Measurements from ENCODE around the gene HPGD. TPM values are rescaled to one million over a fixed set of nuclear protein-coding genes. Genes with fewer than 3 reads are reported as not detected.

HPGD gene
- total and polyA plus RNA-seq, 9 of the 15 experiments (the other 6 are each of a cell fraction or from before 2014, with no cell fraction given): 2.3 to 8.6 (median 4.8) TPM

- TF ChIP-seq ZBTB40 (IDR thresholded peaks at IDR 0.05) (no peak), ZBTB40 (CRISPR knock-in tag; IDR thresholded peaks at IDR 0.05) (no peak), NR2C2 (CRISPR knock-in tag; IDR thresholded peaks at IDR 0.05) (no peak), NR2C2 (tag; IDR thresholded peaks at IDR 0.05) (no peak), ZNF551 (CRISPR knock-in tag; IDR thresholded peaks at IDR 0.05) (no peak), ZKSCAN1 (IDR thresholded peaks at IDR 0.05; ENCODE audit: low read depth, low read length) (no peak), POLR2G (IDR thresholded peaks at IDR 0.05; ENCODE audit: low read depth, low read length) (no peak), POLR3G (IDR thresholded peaks at IDR 0.05; ENCODE audit: extremely low read depth, insufficient read length, insufficient replicate concordance) (no peak), ETV5 (CRISPR knock-in tag; IDR thresholded peaks at IDR 0.05; ENCODE audit: low read depth) (no peak), GABPB1 (CRISPR knock-in tag; IDR thresholded peaks at IDR 0.05) (no peak), PML (IDR thresholded peaks at IDR 0.05; ENCODE audit: low read length) (no peak), PATZ1 (CRISPR knock-in tag; IDR thresholded peaks at IDR 0.05; ENCODE audit: borderline replicate concordance) (no peak), PHB2 (IDR thresholded peaks at IDR 0.05; ENCODE audit: low read depth) (no peak), FOSL1 (tag; conservative IDR thresholded peaks at IDR 0.05) (peak; percentile 32; the same call in 1 of the 2 replicates), ZNF584 (CRISPR knock-in tag; IDR thresholded peaks at IDR 0.05; ENCODE audit: low read depth) (no peak), RCOR1 (IDR thresholded peaks at IDR 0.05; ENCODE audit: borderline replicate concordance in 1 of 2, low read depth in 2 of 2, low read length in 2 of 2) (no peak), HDAC1 (IDR thresholded peaks at IDR 0.05) (0 out of 4 replicates have a peak, but pooled peaks of 1 of the 2 experiments have one; percentile 19)
Observed at GRCh38 chr4:174538123-174538875, 16.0 kb upstream of the HPGD start (continued).
